Neuronal stem cell (in vitro differentiated cells): ENCODE data around the gene CDH26.
A peak's percentile ranks its signal among the peaks of the same experiment; 100 is the strongest.

ENCODE experiments used
- DNase-seq: peaks from one replicate; pipeline ENCODE4 v3.0.0-alpha.2; 2013; ENCODE audit warnings: low spot score
- H2AFZ ChIP-seq: one replicate; pipeline ENCODE4 v1.6.1; 2013; ENCODE audit warnings: mild to moderate bottlenecking, low read length, inconsistent platforms
- H2AK5ac ChIP-seq: 2 replicates; pipeline ENCODE4 v1.6.1; 2013; ENCODE audit warnings: low read depth, mild to moderate bottlenecking, inconsistent platforms, low read length, moderate library complexity, mixed read lengths
- H2BK120ac ChIP-seq: 2 replicates; pipeline ENCODE4 v1.6.1; 2013; ENCODE audit warnings: low read depth, mild to moderate bottlenecking, inconsistent platforms, low read length, moderate library complexity, mixed read lengths
- H2BK12ac ChIP-seq: one replicate; pipeline ENCODE4 v1.6.1; 2013; ENCODE audit warnings: low read length, inconsistent platforms
- H2BK15ac ChIP-seq: 2 replicates; pipeline ENCODE4 v1.6.1; 2013; ENCODE audit warnings: mild to moderate bottlenecking, low read length, inconsistent platforms, mixed read lengths
- H2BK5ac ChIP-seq: one replicate; pipeline ENCODE4 v1.6.1; 2013; ENCODE audit warnings: inconsistent platforms, mild to moderate bottlenecking, low read length, moderate library complexity
- H3K14ac ChIP-seq: one replicate; pipeline ENCODE4 v1.6.1; 2013; ENCODE audit warnings: low read length, inconsistent platforms
- H3K18ac ChIP-seq: 2 replicates; pipeline ENCODE4 v1.6.1; 2013; ENCODE audit warnings: low read length, inconsistent platforms
- H3K23ac ChIP-seq: 2 replicates; pipeline ENCODE4 v1.6.1; 2013; ENCODE audit warnings: low read depth, mild to moderate bottlenecking, mixed read lengths, low read length, inconsistent platforms; ENCODE audit not compliant: poor library complexity
- H3K27ac ChIP-seq: replicated peaks from 3 replicates; pipeline ENCODE4 v1.5.1; 2013; ENCODE audit warnings: low read length, inconsistent platforms
- H3K27me3 ChIP-seq, 3 experiments: 2 replicates each; pipeline ENCODE4 v1.6.1; 2013; ENCODE audit warnings: low read length in 3 of 3, mild to moderate bottlenecking in 2 of 3, inconsistent platforms in 1 of 3, low read depth in 1 of 3, mixed read lengths in 1 of 3, moderate library complexity in 1 of 3; ENCODE audit not compliant: control insufficient read depth in 3 of 3, insufficient read depth in 3 of 3
- H3K36me3 ChIP-seq, 2 donors: replicated peaks in 1 of 2; 2 replicates each; pipeline ENCODE4 v1.6.1; 2013; ENCODE audit warnings: low read length in 2 of 2; ENCODE audit not compliant: control insufficient read depth in 2 of 2, insufficient read depth in 2 of 2
- H3K4ac ChIP-seq: 2 replicates; pipeline ENCODE4 v1.6.1; 2013; ENCODE audit warnings: inconsistent platforms, mild to moderate bottlenecking, low read length, moderate library complexity
- H3K4me1 ChIP-seq, 2 donors: 1 replicate in 1 of 2; 2 replicates in 1 of 2; pipeline ENCODE4 v1.6.1; 2013; ENCODE audit warnings: low read length in 2 of 2, low read depth in 1 of 2; ENCODE audit not compliant: control insufficient read depth in 2 of 2, insufficient read depth in 1 of 2
- H3K4me2 ChIP-seq: one replicate; pipeline ENCODE4 v1.6.1; 2013; ENCODE audit warnings: mild to moderate bottlenecking, low read length, inconsistent platforms; ENCODE audit not compliant: insufficient read depth, poor library complexity, severe bottlenecking
- H3K4me3 ChIP-seq, 2 donors: 2 replicates each; pipeline ENCODE4 v1.5.1; 2013; ENCODE audit warnings: low read length in 2 of 2, mild to moderate bottlenecking in 2 of 2, inconsistent platforms in 1 of 2, moderate library complexity in 1 of 2
- H3K79me1 ChIP-seq: one replicate; pipeline ENCODE4 v1.6.1; 2013; ENCODE audit warnings: low read depth, mild to moderate bottlenecking, inconsistent platforms, low read length, moderate library complexity
- H3K9ac ChIP-seq: one replicate; pipeline ENCODE4 v1.6.1; 2013; ENCODE audit warnings: mild to moderate bottlenecking, low read depth, low read length, inconsistent platforms; ENCODE audit not compliant: poor library complexity
- H3K9me3 ChIP-seq, 2 donors: replicated peaks in 1 of 2; 2 replicates each; pipeline versions ENCODE3 to v1.6.1; 2013; ENCODE audit warnings: low read length in 2 of 2, mild to moderate bottlenecking in 2 of 2, inconsistent platforms in 1 of 2, low read depth in 1 of 2, mixed read lengths in 1 of 2, moderate library complexity in 1 of 2; ENCODE audit not compliant: control insufficient read depth in 2 of 2, insufficient read depth in 1 of 2
- H4K8ac ChIP-seq: one replicate; pipeline ENCODE4 v1.6.1; 2013; ENCODE audit warnings: low read depth, mild to moderate bottlenecking, inconsistent platforms, low read length, moderate library complexity
- H4K91ac ChIP-seq: one replicate; pipeline ENCODE4 v1.6.1; 2013; ENCODE audit warnings: low read length, low read depth, mild to moderate bottlenecking, inconsistent platforms; ENCODE audit not compliant: poor library complexity
- WGBS, 2 donors: extraction: QIAGEN DNeasy Blood & Tissue Kit; methylation state at CpG; one replicate each; pipeline ENCODE4 v1.1.7; 2013; ENCODE audit warnings: missing lambda C conversion rate in 2 of 2, mixed read lengths in 1 of 2; ENCODE audit not compliant: insufficient read length in 2 of 2, insufficient replicate concordance in 1 of 2; ENCODE audit errors: extremely low coverage in 2 of 2; 5-methylcytosine and 5-hydroxymethylcytosine counted together

Gene CDH26

GRCh38 chr20:60050193-60050947, 92.1 kb downstream of the CDH26 start:
- H2BK15ac ChIP-seq = no peak overlapping the region
- H3K14ac ChIP-seq = no peak overlapping the region
- H2BK5ac ChIP-seq = peak overlapping the region; percentile 10
- H2BK12ac ChIP-seq = no peak overlapping the region
- H3K23ac ChIP-seq = no peak overlapping the region
- no peaks in the 10 kb centered on the region for H3K79me1 ChIP-seq
- H3K4me1 ChIP-seq = no peaks in the 10 kb centered on the region
- H4K91ac ChIP-seq = no peak overlapping the region
- H2AK5ac ChIP-seq = peak overlapping the region; percentile 53
- no CpG with 5 or more reads among the region's 13 CpGs for WGBS, 2 donors
- no peak for DNase-seq
- H3K27me3 ChIP-seq = no peaks in the 10 kb centered on the region
- no peak overlapping the region for H3K9ac ChIP-seq
- no peak overlapping the region for H3K4ac ChIP-seq
- H3K36me3 ChIP-seq = no peaks in the 10 kb centered on the region
- no peak overlapping the region for H4K8ac ChIP-seq
- no peak overlapping the region for H3K4me3 ChIP-seq
- no peak overlapping the region for H3K27ac ChIP-seq
- H3K9me3 ChIP-seq = no peaks in the 10 kb centered on the region
- H2AFZ ChIP-seq = no peak overlapping the region
- H3K18ac ChIP-seq = no peak overlapping the region
- no peak overlapping the region for H3K4me2 ChIP-seq
- no peak overlapping the region for H2BK120ac ChIP-seq

- Histone ChIP-seq H3K4ac (no peak overlapping the region), H2AFZ (no peak overlapping the region), H2BK15ac (no peak overlapping the region), H3K18ac (peak overlapping the region; percentile 62), H3K9me3 (no peaks in the 10 kb centered on the region), H3K79me1 (no peaks in the 10 kb centered on the region), H3K23ac (no peak overlapping the region), H2BK5ac (no peak overlapping the region), H3K27ac (no peak overlapping the region), H2BK120ac (no peak overlapping the region), H4K8ac (no peak overlapping the region), H3K9ac (no peak overlapping the region), H3K4me1 (no peaks in the 10 kb centered on the region), H3K27me3 (no peaks in the 10 kb centered on the region), H2BK12ac (no peak overlapping the region), H4K91ac (no peak overlapping the region), H3K4me3 (no peak overlapping the region), H3K4me2 (no peak overlapping the region), H2AK5ac (no peak overlapping the region), H3K36me3 (no peaks in the 10 kb centered on the region), H3K14ac (no peak overlapping the region)
- DNase-seq = no peak
- no CpG with 5 or more reads among the region's 3 CpGs for WGBS, 2 donors
Observed at GRCh38 chr20:60051911-60052310, 93.7 kb downstream of the CDH26 start.

- no peaks in the 10 kb centered on the region for H3K79me1 ChIP-seq
- H2BK120ac ChIP-seq = no peak overlapping the region
- H3K4me1 ChIP-seq = no peaks in the 10 kb centered on the region
- H3K18ac ChIP-seq = no peak overlapping the region
- no peak overlapping the region for H3K4ac ChIP-seq
- no CpG with 5 or more reads among the region's 3 CpGs for WGBS, 2 donors
- no peak overlapping the region for H3K27ac ChIP-seq
- DNase-seq = no peak
- no peak overlapping the region for H2BK15ac ChIP-seq
- H3K14ac ChIP-seq = no peak overlapping the region
- no peak overlapping the region for H3K23ac ChIP-seq
- no peak overlapping the region for H3K4me2 ChIP-seq
- no peak overlapping the region for H2AK5ac ChIP-seq
- no peak overlapping the region for H4K91ac ChIP-seq
- no peak overlapping the region for H2BK12ac ChIP-seq
- no peaks in the 10 kb centered on the region for H3K27me3 ChIP-seq
- H2BK5ac ChIP-seq = no peak overlapping the region
- H3K9ac ChIP-seq = no peak overlapping the region
- H3K4me3 ChIP-seq = no peak overlapping the region
- no peaks in the 10 kb centered on the region for H3K36me3 ChIP-seq
- H3K9me3 ChIP-seq = no peaks in the 10 kb centered on the region
- H4K8ac ChIP-seq = no peak overlapping the region
- H2AFZ ChIP-seq = no peak overlapping the region
Observed at GRCh38 chr20:60052322-60052721, 94.1 kb downstream of the CDH26 start.

- no CpG with 5 or more reads among the region's 16 CpGs for WGBS, 2 donors
- no peak for DNase-seq
Observed at GRCh38 chr20:60053125-60053817, 95.0 kb downstream of the CDH26 start.

More at GRCh38 chr20:60053125-60053817, 95.0 kb downstream of the CDH26 start:
- no peak overlapping the region for H3K23ac ChIP-seq
- peak overlapping the region; percentile 70 for H4K8ac ChIP-seq
- no peak overlapping the region for H2BK5ac ChIP-seq
- no peak overlapping the region for H3K27ac ChIP-seq
- no peak overlapping the region for H3K14ac ChIP-seq
- H2BK120ac ChIP-seq = no peak overlapping the region
- no peak overlapping the region for H3K18ac ChIP-seq
- H3K4ac ChIP-seq = no peak overlapping the region
- no peak overlapping the region for H2AK5ac ChIP-seq
- H3K4me3 ChIP-seq = no peak overlapping the region
- no peaks in the 10 kb centered on the region for H3K27me3 ChIP-seq
- no peaks in the 10 kb centered on the region for H3K79me1 ChIP-seq
- H2BK15ac ChIP-seq = no peak overlapping the region
- H4K91ac ChIP-seq = no peak overlapping the region
- H3K9ac ChIP-seq = no peak overlapping the region
- H3K36me3 ChIP-seq = no peaks in the 10 kb centered on the region
- peaks cover 2 to 3% of the 10 kb centered on the region in 2 donors for H3K4me1 ChIP-seq
- H3K4me2 ChIP-seq = no peak overlapping the region
- H2BK12ac ChIP-seq = no peak overlapping the region
- no peaks in the 10 kb centered on the region for H3K9me3 ChIP-seq
- no peak overlapping the region for H2AFZ ChIP-seq
